NCI-H1436 treated with DMSO at 0.1 percent for 48 hours (cell line): Measurements from ENCODE around the gene CEP135.
"Not testable (repeated sequence)": the region's sequence is repeated elsewhere in the genome, so short reads cannot be mapped to it uniquely, and the experiment has no call there.

Source experiments
- DNase-seq: peaks from one replicate; lab custom pipeline; 2025; lab: John Stamatoyannopoulos, UW

CEP135 gene, protein sequence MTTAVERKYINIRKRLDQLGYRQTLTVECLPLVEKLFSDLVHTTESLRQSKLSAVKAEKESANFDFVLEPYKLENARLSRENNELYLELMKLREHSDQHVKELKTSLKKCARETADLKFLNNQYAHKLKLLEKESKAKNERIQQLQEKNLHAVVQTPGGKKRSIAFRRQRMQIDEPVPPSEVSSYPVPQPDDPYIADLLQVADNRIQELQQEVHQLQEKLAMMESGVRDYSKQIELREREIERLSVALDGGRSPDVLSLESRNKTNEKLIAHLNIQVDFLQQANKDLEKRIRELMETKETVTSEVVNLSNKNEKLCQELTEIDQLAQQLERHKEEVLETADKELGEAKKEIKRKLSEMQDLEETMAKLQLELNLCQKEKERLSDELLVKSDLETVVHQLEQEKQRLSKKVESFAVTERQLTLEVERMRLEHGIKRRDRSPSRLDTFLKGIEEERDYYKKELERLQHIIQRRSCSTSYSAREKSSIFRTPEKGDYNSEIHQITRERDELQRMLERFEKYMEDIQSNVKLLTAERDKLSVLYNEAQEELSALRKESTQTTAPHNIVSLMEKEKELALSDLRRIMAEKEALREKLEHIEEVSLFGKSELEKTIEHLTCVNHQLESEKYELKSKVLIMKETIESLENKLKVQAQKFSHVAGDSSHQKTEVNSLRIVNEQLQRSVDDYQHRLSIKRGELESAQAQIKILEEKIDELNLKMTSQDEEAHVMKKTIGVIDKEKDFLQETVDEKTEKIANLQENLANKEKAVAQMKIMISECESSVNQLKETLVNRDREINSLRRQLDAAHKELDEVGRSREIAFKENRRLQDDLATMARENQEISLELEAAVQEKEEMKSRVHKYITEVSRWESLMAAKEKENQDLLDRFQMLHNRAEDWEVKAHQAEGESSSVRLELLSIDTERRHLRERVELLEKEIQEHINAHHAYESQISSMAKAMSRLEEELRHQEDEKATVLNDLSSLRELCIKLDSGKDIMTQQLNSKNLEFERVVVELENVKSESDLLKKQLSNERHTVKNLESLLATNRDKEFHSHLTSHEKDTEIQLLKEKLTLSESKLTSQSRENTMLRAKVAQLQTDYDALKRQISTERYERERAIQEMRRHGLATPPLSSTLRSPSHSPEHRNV

GRCh38 chr4:55948726-55949481, at the start of gene CEP135:
Gene CEP135, plus strand, starts transcription at chr4:55948945. Its CDS starts 3,186 bp downstream, at chr4:55952131.
- peak; percentile 41 for DNase-seq

DNA sequence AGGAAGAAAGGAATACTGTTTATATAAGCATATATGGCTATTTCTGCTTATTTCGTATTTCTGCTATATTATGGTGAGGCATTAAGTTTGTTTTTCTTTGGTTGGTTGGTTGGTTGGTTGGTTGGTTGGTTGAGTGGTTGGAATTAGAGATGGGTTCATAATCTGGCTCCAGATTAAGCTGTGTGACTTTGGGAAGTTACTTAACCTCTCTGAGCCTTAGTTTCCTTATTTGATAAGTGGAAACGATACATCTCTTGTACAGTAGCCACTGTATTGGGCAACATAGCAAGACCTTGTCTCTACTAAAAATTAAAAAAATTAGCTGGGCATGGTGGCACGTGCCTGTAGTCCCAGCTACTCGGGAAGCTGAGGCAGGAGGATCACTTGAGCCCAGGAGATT, 46.1 kb upstream of the CEP135 start:
- DNase-seq: no peak

GRCh38 chr4:55903577-55903976, 45.2 kb upstream of the CEP135 start:
- peak; percentile 26 for DNase-seq

DNA sequence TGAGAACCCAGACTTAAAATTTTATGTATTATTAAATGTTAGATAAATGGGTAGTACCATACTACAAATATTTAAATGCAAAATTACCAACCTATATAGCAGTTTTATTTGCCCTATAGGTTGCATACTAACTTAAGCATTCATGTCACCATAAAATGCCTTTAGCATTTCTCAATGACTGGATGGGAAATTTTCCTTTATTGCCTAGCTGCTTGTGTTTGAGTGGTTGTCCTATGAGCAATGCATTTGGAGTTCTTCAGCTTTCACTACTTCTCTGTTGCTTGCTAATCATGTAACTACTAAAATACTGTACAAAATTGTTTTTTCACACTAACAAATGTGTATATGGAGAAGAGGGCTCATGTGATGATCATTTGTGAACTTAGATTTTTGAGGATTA, 44.2 kb upstream of the CEP135 start:
- DNase-seq: no peak

GRCh38 chr4:55906323-55906722, 42.4 kb upstream of the CEP135 start:
- no peak for DNase-seq

DNA sequence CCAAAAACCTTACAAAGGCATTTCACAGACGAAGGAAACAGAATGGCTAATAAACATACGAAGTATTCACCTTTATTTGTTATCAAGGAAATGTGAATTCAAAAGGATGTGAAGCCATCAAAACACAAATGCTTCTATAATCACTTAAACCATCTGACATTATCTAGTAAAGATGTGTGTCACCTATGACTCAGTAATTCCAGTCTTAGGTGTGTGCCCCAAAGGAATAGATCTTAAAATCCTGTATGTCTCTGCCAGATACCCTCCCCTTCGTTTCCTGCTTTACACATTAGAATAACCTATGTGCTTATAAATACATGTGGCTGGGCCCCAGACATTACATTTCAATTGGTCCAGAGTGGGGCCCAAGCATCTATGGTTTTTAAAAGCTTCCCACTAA, 41.8 kb upstream of the CEP135 start:
- no peak for DNase-seq

DNA sequence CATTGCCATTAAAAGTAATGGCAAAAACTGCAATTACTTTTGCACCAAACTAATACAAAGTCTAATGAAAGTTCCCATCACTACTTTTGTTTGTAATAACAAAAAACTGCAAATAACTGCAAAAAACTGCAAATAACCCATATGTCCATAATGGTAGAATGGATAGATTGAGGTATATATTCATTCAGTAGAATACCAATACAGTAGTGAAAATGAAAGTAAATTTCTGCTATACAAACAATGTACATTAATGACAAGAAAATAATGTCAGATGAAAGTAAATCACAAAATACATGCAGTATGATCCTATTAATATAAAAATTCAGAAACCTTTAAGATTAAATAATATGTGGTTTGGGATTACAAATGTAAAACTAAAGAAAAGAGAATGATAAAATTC, 41.3 kb upstream of the CEP135 start:
- DNase-seq: no peak

- no peak for DNase-seq
Measured at GRCh38 chr4:55910140-55910539, 38.6 kb upstream of the CEP135 start.

DNA sequence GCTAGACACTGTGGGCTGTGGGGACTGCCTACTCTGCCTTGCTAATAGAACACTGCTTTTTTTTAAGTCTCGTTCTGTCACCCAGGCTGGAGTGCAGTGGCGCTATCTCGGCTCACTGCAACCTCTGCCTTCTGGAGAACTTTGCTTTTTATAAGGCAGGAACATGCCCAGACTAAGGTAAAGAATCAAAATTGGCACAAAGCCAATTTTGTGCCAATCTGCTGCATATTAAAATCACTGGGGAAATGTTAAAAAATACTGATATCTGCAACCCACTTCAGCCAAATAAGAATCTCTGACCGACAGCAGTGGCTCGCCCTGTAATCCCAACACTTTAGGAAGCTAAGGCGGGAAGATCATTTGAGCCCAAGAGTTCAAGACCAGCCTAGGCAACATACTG, 36.5 kb upstream of the CEP135 start:
- no peak for DNase-seq

GRCh38 chr4:55920571-55920970, 28.2 kb upstream of the CEP135 start:
- DNase-seq: no peak

- DNase-seq: no peak
Measured at GRCh38 chr4:55921093-55921492, 27.7 kb upstream of the CEP135 start.

DNA sequence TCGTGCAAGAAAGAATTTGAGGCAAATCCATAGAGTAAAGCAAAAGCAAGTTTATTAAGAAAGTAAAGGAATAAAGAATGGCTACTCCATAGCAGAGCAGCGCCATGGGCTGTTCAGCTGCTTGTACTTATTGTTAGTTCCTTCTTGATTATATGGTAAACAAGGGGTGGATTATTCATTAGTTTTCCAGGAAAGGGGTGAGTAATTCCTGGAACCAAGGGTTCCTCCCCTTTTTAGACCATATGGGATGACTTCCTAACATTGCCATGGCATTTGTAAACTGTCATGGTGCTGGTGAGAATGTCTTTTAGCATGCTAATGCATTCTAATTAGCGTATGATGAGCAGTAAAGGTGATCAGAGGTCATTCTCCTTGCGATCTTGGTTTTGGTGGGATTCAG, 23.5 kb upstream of the CEP135 start:
- no peak for DNase-seq

GRCh38 chr4:55926610-55927009, 22.1 kb upstream of the CEP135 start:
- no peak for DNase-seq

DNA sequence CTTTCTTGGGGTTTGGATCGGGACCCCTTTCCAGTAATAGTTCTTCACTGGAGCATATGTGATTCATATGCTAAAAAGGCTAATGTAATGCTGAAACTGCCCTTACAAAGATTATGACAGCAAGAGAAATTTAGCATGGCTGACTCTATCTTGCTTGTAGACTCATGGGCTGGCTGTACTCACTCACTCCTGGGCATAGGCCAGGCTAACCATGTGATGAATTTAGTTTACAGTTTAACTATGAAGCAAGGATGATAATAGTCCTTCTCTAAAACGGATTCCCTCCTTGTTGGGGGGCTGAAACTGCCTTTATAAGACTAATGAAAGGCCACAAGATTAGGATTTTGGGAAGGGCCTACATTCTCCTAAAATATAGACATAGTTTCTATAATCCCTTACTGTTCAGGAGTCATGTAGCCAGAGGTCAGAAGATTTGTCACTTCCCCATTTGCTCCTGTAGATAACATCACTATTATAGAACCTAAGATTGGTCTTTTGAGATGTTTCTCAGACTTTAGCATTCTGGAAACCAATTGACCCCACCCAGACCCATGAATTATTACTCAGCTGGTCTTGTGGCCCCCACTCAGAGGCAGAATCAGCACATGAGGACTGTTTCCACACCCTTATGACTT, 20.8 kb upstream of the CEP135 start:
- no peak for DNase-seq

- no peak for DNase-seq
Measured at GRCh38 chr4:55928846-55929245, 19.9 kb upstream of the CEP135 start.

DNA sequence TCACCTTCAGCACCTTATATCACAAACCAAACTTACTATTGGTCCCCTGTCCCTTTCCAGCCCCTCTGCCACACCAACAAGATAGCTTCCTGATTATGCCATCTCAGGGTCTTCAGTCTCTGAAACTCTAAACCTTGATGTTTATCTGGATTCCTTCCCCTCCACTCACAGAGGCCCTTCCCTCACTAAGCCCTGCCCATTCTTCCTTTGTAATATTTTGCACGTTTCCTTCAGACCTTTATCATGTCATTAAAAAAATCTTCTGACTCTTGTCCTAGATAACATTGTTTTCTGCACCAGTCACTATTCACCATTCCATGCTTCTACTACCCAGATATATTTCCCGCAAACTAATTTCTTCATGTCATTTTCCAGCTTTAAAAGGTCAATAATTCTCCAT, 17.7 kb upstream of the CEP135 start:
- DNase-seq: no peak

- no peak for DNase-seq
Measured at GRCh38 chr4:55931833-55932232, 16.9 kb upstream of the CEP135 start.

DNA sequence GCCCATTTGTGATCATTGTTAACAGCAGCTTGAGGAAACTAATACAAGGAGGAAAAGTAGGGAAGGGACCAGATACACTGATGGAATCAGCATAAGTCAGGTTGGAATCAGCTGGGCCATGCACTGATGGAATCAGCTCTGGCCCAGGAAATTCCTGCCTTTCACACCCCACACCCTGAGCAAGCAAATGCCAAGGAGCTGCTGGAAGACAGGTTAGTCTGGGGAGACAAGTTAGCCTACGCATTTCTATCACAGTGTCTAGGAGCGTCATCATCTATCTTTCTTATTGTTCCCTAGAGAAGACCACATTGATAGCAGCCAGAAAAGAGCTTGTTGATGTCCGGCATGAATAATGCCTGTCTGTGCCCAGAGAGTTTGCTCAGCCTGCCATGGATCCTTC, 16.2 kb upstream of the CEP135 start:
- DNase-seq: no peak

DNA sequence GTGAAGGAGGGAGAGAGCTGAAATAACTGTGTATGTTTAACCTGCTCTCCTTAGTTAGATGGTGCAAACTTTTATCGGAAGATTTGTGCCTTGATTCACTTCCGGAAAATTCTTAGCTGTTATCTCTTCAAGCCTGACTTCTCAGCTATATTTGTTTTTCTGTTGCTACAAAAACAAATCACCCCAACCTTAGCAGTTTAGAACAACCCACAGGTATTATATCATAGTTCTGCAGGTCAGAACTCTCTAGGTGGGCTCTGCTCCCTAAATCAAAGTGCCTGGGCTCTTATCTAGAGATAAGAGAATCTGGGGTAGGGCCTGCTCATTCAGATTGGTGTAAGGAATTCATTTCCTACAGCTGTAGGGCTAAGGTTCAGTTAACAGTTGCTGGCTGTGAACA, 15.1 kb upstream of the CEP135 start:
- no peak for DNase-seq

DNA sequence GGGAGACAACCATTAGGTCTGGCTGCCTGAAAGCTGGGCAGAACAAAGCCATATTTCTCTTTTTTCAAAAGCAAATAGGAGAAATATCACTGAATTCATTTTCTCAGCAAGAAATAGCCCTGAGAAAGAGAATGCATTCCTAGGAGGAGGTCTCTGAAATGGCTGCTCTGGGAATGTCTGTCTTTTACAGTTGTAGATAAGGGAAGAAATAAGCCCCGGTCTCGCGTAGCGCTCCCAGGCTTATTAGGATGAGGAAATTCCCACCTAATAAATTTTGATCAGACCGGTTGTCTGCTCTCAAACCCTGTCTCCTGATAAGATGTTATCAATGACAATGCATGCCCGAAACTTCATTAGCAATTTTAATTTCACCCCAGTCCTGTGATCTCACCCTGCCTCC, 12.8 kb upstream of the CEP135 start:
- DNase-seq: not testable (repeated sequence)

DNA sequence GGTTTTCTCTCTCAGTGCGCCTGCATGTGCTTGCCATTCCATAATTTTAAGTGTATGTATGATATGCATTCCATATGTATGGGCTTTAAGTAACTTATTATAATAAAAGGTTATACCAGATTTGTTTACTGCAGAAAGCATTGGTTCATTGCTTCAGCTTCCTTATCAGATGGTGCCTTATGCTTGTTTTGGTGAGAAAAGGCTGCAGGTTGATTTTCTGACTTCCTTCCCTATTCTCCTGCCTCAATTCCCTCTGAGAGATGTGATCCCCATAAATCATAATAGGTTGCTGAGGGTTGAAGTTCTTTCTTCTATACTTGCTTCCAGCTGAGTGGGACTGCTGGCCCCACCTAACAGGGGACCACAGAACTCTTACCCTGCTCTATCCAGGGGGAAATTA, 10.3 kb upstream of the CEP135 start:
- DNase-seq: no peak
